Stimulated activated CD4-positive, alpha-beta T cell treated with anti-CD3 and anti-CD28 coated beads, Interleukin-1b, Interleukin-23, amount 100 ng/mL, for 24 hours (primary cell): ENCODE measurements around the gene UMODL1.
"Not testable (repeated sequence)": the region's sequence is repeated elsewhere in the genome, so short reads cannot be mapped to it uniquely, and the experiment has no call there.

ENCODE experiments used
- DNase-seq, 4 experiments: peaks; one replicate each; pipeline ENCODE4 v3.0.0-alpha.2; 2020; ENCODE audit warnings: low read depth in 4 of 4, low spot score in 1 of 4

The UMODL1 gene

DNA sequence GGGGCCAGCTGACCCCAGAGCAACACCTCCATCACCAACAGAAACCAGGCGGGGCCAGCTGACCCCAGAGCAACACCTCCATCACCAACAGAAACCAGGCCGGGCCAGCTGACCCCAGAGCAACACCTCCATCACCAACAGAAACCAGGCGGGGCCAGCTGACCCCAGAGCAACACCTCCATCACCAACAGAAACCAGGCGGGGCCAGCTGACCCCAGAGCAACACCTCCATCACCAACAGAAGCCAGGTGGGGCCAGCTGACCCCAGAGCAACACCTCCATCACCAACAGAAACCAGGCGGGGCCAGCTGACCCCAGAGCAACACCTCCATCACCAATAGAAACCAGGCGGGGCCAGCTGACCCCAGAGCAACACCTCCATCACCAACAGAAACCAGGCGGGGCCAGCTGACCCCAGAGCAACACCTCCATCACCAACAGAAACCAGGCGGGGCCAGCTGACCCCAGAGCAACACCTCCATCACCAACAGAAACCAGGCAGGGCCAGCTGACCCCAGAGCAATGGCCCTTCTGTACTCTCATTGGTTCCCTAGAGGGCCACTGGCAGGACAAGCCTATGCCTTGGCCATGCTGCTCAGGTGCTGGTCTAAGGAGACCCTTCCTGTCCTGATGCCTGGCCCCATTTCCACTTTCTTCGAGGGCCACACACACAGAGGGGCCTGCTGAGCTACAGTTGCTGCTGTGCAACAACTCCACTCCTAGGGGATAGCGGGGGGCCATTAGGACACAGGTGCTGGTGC, 7.3 kb downstream of the UMODL1 start:
- not testable (repeated sequence) for DNase-seq

DNA sequence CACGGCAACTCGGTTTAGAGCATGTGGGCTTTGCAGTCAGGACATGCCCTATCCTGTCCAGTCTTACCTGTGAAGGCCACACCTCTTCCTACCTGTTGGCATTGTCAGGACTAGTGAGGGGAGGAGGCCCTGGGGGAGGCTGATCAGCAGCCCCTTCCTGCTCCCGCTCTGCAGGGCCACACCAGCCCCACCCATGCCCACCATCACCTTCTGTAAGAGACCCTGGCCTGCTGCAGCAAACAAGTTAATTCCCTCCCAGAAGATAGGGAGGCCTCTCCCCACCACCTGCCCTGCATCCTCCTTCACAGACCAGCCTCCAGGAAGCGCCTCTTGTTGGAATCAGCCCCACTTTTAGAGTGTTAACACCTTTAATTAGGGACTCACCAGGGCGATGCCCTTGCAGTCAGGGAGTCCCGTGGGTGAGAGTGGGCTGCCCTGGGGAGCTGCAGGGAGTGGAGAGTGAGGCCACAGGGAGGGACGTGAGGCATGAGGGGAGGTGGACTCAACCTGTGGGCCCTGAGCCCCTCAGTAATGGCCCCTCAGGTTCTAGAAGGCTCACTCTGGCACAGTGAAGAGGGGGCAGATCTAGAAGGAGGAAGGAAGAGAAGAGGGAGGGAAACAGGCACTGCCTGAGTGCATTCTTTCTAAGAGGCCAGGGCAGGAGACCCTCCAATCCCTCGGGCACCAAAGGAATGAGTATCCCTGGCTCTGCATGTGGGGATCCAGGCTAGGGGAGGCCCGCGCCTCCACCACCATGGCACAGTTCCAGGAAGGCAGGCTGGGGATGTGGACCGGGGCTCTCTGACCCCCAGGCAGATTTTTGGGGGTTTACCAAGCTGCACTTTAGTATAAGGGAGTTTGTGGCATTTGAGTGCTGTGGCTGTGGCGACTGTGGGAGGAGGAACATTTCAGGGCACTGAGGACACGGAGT, 8.2 kb downstream of the UMODL1 start:
- DNase-seq: no peak

DNA sequence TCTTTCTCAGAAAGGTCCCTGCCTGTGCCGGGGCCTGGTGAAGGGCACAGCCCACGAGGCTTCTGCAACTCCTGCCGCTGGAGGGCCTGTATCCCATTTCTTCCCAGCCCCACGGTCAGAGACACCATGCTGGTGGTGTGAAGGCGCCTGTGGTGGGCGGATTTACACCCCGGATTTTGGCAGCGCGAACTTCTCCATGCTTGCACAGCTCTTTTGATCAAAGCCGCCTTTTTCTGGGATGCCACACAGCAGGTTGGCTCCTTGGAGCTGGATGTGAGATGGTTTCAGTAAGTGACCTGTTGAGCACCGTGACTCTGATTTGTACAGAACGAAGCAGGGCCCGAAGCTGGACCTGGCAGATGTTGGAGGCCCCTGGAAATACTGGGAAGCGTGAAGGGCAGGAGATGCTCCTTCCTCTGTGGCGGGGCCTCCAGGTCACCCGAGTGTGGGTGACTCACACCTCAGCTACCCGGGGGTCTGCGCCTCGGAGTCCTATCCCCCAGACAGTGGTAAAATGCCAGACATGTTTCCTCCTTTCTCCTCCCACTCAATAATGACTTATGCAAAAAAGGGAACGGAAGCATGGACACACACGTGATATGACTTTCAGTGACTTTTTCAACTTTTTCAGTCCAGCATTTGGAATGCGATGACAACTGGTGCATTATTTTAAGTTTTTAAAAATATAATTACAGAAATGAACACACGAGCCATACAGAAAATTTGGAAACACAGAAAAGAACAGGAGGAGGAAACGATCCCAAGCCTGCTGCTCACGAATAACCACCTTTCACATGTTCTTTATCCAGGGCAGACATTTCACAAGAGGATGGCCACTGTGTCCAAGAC, 9.0 kb downstream of the UMODL1 start:
- DNase-seq: no peak

DNA sequence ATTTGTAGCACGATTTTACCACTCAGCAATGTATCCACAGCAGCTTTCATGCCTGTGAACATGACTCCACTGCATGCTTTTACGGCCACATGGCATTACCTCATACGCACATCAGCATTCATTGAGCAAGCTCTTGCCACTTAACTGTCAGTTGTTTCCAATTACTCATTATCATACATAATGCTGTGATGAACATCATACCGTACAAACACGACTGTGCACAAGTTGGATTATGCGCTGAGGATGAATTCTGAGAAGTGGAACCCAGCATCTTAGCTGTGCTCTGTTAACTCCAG, 9.6 kb downstream of the UMODL1 start:
- no peak for DNase-seq

DNA sequence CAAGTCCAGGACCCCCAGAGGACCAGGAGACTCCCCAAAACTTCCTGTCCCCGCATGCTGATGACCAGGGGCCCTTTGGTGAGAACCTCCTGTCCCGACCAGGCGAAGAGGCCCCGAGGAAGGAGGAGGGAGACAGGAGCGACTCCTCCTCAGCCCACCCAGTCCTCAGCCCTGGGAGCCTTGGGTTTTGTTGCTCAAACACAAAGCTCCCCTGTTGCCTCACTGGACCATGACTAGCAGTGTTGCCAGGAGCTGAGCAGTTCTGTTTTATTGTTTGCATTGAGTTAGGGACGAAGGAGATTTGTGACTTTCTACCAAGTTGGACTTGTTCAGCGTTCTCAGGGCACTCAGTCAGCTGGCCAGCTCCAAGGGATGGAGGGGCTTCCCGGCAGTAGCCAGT, 10.0 kb downstream of the UMODL1 start:
- DNase-seq: no peak

DNA sequence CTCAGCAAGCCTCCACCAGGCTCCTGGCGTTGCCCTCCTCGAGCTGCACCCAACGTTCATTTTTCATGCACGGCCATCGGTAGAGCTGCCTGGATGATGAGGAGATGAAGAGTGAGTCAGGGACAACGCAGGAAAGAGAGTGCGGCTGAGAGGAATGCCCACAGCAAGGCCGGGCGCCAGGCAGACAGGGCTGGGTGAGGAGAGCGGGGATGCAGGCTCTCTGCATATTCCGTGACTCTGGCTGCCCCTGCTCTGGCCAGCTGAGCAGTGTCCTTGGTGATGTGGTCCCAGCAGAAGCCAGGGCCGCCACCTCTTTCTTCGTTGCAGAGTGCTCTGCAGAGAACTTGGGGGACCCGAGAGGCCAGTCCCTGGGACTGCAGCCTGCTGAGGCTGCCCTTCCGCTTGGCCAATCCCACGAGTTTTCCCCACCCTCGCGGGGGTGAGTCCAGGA, 10.8 kb downstream of the UMODL1 start:
- no peak for DNase-seq

DNA sequence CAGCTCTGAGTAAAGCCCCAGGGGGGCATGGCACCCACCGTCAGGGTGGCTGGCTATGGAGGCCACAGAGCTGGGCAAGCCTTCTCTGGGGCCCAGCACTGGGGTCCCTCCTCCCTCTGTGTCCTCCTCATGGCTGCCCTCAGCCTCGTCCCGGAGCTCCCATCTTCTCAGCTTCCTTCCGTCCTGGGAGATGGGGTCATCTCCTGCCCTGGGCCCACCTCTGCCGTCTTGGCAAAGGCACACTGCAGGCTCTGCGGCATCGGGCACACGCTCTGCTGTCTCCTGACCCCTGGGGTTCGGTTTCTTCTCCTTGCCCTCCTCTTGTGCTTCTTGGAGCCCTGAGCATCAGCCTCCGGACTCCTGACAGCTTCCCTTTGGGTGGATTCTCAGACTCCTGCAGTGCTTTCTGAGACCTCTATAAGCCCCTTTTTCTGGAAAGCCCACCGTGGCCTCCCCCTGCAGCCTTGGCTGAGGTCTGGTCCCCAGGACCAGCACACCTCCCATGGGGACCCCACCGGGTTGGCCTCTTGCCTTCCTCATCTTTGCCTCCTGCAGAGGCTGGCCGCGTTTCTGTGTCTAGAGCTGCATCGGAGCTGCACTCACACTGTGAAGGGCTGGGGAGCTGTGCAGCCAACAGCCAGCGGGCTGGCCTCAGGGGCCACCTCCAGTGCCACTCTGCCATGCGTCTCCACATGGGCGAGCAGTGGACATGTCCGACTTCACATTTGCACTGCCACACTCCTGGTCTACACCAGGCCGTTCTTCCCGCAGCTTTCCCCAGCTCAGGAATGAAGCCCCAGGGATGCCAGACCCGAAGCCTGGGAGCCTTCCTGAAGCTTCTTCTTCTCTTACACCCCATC, 11.6 kb downstream of the UMODL1 start:
- no peak for DNase-seq

DNA sequence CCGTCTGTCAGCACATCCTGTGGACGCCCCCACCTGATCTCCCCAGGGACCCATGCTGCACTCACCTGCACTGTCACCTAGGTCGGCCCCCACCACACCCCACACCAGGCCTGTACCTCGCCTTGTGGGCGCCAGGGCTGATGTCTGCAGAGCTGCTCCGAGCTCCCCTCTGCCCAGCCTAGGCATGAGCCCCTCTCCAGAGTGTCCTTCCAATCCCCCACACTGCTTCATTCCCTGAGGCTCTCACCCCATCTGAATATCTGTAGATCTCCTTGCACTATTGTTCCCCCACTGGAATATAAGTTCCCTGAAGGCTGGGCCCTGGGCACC, 12.2 kb downstream of the UMODL1 start:
- DNase-seq: no peak

DNA sequence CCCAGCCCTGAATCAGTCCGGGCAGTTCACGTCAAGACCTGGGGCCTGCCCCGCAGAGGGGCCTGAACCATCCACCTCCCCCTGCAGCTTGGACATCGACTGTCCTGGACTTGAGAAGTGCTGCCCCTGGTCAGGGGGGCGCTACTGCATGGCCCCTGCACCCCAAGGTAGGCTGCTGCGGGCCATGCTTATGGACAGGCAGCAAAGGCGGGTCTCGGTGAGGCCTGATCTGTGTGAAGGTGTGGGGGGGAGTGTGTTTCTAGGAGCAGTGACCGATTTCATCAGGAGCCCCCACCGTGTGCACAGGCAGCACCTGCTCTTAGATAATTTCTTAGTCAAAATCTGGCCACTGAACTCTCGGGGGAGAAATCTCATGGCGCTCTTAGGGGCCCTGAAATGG, 13.0 kb downstream of the UMODL1 start:
- DNase-seq: no peak

DNA sequence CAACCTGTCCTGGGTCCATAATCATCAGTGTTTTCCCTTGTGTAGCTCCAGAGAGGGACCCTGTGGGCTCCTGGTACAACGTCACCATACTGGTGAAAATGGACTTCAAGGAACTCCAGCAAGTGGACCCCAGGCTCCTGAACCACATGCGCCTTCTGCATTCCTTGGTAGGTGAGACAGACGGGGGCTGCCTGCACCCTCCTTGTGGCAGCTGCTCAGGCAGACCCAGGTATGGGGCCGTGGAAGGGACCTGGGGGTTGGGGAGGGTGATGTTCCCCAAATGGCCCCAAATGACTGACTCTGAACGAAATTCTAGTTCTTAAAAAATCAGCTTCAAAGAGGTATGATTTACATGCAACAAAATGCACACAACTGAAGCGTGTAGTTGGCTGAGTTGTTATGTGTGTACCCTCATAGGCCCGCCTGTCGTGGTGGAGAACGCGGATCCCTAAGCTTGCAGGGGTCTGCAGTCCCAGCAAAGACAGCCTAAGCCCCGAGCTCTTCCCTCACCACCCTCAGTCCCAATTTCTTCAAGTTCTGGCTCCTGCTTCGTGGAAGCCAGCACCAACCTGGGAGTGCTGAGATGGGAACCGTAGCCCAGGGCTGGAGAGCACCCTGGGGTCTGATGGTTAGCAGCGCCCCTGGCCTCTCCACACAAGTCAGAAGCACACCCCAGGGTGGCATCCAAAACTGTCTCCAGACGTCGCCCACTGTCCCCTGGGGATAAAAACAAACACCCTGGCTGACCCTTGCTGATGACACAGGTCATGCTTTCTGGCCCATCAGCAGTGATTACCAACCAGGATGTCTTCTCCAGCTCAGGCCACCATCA, 14.3 kb downstream of the UMODL1 start:
- DNase-seq: no peak

DNA sequence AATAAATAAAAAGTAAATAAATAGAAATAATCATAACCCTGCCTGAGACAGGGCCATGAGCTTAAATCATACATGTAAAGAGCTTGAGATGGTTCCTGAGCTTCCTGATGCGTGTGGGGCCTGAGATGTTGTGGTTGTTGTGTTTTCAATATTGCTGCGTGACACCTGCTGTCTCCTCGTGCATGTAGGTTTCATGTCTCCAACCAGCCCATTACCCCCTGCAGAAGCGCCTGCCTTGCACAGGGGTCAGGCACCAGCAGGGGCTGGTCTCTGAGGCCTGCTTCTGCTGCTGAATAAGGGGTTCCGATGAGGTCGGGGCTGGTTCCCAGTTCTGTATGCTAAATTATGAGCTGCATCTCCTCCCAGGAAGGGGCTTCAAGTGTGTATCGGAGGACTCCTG, 15.9 kb downstream of the UMODL1 start:
- DNase-seq: no peak

DNA sequence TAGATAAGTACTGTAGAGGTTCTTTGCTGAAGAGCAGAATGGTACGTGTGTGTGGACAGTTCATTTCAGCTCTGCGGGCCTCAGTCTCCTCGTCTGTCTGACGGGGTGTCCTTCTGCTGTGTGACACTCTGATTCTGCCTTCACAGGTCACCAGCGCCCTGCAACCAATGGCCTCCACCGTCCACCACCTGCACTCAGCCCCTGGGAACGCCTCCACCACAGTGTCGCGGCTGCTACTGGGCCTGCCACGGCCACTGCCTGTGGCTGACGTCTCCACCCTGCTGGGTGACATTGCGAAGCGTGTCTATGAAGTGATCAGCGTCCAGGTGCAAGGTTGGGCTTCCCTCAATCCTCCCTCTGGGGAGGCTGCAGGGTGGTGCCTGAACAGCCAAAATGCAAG, 17.0 kb downstream of the UMODL1 start:
- no peak for DNase-seq

DNA sequence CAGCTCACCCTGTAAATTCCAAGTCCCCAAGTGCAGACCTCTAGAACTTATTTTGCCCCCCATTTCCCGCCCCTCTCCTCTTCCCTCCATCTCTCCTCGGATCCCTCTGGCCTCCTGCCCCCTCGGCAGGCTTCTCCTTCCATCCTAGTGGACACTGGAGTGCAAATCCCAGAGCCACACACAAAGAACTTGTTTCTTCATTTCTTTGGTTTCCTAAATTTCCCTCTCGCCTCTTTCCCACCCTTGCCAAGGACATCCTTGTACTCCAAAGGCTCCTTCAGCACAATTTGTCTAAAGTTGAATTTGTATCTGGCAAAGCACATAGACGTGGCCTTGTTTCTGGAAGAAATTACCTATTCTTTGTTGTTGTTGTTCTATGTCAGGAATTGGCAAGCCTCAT, 17.5 kb downstream of the UMODL1 start:
- no peak for DNase-seq

DNA sequence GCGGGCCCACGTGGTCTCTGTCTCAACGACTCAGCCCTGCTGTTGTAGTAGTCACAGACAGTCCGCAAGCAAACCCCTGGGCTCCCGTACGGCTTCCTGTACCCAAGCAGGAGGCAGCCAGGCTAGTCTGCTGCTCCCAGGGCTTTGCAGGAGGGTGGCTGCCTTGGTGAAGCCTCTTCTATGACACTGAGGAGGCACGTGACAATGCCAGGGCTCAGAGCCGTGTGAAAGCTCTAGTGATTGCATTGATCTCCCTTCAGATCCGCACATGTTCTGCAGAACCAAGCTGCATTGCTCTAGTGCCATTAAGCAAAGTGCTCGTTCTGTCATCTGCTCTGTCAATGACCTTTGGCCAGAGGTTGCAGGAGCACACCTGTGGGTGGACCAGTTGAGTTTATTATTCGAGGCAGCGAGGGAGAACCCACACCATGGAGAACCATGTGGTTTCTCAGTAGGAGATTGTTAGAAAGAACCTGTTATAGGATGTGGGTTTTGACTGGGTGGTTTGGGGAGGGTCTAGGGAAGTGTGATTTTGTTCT, 18.0 kb downstream of the UMODL1 start:
- no peak for DNase-seq

DNA sequence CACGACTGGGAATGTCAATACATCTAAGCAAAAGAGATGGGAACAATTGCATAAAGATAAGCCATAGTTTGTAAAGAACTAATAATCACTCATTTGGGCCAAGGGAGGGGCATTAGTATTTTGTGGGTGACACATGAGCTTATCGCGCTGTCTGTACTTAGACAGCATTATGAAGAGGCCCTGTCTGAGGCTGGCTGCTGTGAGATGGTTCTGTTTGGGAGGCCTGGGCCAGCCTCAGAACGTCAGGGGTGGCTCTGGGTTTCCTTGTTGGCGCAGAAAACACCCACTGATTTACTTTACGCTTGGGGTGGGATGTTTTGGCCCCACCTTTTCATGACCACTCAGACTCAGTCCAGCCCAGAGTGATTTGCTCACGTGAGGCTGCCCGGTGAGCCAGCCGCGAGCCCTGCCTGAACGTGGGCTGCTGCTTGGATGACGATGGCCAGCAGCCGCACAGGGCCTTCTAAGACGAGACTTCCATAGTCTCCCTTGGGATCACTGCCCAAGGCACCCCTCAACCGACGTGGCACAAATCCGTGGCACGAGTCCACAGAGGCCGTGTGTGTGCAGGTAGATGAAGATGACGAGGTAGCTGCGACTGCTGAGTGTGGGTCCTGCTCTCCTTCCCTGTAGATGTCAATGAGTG, 18.7 kb downstream of the UMODL1 start:
- no peak for DNase-seq

DNA sequence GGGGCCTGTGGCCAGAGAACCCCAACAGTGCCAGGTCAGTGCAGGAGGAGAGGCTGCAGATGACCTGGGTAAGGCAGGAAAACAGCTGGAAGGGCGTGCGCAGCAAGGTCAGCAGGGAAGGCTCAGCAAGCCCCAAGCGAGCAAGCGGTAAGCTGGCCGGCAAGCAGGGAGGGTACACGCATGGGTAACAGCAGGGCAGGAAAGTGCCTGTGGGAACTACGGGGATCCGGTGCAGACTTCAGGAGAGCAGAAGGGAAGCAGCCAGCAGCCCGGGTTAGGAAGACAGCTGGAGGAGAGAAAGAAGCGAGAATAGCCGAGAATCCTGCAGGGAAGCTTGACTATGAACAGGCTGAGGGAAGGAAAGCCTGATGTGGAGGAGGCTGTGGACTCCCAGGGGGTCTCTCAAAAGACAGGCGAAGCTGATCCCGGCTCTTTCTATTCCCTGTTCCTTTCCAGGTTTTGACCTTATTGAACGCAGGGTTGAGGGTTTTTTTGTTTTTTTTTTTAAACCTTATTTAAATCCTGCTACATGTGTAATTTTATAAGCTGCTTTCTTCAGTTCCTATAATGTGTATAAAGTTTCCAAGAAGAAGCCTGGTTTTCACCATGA, 20.9 kb downstream of the UMODL1 start:
- DNase-seq: no peak

DNA sequence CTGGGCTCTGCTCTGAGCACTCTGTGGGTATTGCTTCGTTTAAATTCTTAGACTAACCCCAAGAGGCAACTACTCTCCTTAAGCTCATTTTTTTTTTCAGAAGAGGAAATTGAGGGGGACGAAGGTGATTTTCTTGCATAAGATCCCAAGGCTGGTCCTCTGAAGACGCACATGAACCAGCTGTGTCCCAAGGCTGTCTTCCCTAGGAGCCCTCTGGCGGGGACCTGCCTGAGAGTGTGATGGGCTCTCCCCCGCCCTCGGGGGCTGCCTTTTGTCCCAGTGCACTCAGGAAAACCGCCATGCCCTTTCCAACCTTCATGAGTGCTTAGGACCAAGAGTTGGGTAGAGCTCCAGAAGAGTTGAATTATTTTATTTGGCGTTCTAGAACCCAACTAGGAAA, 21.7 kb downstream of the UMODL1 start:
- no peak for DNase-seq

DNA sequence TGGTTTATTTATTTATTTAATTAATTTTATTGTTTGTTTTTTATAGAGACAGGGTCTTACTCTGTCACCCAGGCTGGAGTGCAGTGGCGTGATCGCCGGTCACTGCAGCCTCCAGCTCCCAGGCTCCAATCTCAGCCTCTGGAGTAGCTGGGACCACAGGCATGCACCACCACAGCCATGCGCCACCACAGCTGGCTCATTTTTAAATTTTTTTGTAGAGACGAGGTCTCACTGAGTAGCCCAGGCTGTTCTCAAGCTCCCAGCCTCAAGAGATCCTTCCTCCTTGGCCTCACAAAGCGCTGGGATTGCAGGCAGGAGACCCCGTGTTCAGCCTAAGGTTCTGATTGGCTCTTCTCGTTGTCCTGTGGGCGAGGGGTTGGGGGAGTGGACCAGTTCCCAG, 22.1 kb downstream of the UMODL1 start:
- no peak for DNase-seq

DNA sequence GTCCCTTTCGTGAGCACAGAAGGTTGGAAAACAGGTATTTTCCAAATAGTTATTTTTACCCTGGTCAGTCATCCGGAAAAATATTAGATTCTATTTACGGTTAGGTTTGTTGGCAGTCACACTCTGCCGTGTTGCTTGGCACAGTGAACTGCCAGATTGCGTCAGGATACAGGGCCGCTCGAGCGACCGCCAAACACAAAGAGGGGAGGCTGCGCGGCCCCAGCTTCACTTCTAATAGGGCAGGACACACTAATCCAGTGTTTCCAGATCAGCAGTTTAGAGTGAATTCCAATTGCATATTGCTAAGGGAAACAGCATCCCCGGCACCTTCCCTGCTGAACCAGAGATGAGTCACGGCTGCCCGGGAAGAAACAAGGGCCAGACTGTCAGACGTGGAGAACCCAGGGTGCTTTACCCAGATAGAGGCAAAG, 22.9 kb downstream of the UMODL1 start:
- no peak for DNase-seq
